GM19240 (cell line): ENCODE data around the gene KLK13.

Source experiments
- DNase-seq: peaks from one replicate; pipeline ENCODE4 v3.0.0; 2011; ENCODE audit warnings: low spot score; ENCODE audit not compliant: insufficient read length

KLK13 gene

GRCh38 chr19:51063664-51064063 lies 1.2 kb downstream of the KLK13 start:
- DNase-seq = no peak

- no peak for DNase-seq
Measured at GRCh38 chr19:51060973-51061372, 3.9 kb downstream of the KLK13 start.

DNA sequence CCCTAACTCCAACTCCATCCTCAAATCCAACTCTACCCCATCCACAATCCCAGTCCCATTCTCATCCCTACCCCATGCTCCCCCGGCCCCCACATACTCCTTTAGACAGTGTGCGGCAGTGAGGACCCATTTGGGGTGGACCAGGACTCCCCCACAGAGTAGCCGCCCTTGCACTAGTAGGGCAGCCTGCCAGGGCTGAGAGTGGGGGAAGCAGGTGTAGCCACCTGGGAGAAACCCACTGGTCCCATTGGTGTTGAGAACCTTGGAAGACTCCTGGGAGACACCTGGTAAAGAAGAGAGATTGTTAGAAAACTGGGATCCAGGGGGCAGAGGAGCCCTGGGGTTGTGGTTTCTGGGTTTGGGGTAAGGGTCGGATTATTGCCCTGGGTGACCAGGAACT lies 4.6 kb downstream of the KLK13 start:
- no peak for DNase-seq

DNA sequence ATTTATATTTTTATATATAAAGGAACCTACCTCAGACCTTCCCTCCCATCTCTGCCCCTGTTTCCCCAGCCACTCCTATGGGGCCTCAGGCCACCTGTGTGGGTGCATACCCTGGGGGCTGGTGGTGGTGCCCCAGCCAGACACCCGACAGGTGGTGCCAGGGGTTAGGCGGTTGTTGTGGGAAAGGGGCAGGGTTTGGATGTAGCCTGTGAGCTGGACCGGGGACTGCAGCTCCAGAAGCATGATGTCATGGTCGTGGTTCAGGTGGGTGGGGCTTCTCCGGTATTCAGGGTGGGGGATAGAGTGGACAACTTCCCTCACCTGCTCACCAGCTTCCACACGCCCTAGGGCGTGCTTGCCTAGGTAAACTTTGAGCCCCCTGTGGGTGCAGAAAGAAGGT lies 5.2 kb downstream of the KLK13 start:
- DNase-seq = no peak

DNA sequence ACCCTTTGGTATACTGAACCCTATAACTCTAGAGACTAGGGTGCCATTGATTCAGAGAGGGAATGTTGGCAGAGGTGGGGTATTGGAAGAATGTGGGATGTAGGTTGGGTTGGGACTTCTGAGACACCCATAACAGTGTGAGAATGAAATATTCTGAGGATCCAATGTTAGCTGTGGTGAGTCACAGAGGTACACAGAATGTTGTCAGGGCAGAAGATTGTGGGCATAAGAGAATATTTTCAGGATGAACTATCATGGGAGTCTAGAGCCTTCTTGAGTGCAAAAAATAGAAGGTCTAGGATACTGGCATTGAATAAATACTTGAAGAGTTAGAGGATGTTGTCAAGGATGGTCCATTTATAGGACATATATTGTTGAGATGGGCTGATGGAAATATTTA lies 9.0 kb downstream of the KLK13 start:
- DNase-seq = no peak

- no peak for DNase-seq
Measured at GRCh38 chr19:51047031-51047335, 17.9 kb downstream of the KLK13 start.

DNA sequence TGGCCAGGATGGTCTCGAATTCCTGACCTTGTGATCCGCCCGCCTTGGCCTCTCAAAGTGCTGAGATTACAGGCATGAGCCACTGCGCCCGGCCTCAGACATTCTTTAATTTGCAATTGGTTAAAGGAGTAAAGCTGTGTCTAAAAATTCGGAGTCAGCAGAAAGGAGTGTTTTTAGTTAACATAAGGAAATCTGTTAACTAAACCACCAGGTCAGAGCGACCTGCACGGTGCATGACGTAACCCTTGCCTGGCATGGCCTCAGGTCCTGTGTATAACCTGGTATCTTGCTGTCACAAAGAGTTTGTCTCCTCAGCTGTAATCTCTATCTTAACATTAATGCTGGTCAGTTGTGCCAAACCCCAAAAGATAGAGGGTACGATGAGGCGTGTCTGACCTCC lies 20.6 kb downstream of the KLK13 start:
- no peak for DNase-seq

DNA sequence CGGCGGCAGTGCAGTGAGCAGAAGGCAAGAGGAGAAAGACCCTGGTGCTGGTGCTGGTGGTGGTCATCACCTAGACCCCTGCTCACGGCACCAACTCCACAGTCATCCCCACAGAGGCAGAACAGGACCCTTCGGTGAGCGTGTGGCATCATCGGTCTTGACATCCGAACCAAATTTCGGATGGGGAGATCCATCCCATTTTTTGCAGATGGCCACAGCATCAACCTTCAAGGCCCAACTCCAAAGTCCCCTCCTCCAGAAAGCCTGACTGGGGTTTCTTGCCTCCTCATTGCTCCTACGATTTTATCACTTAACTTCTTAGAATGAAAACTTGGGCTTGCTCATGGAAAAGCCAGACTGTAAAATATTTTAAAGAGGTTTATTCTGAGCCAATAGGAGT lies 21.4 kb downstream of the KLK13 start:
- DNase-seq = no peak

DNA sequence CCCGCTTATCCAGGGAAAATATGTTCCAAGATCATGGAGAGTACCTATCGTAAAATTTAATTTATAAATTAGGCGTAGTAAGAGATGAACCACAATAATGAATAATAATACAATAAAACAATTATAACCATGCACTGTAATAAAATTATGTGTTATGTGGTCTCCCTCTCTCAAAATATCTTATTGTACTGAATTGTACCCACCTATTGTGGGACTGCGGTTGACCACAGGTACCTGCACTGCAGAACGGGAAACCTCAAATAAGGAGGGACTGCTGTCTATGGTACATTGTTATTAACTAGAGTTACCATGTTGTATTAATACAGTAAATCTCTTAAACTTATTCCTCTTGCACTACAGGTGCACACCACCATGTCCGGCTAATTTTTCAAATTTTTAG lies 24.7 kb downstream of the KLK13 start:
- no peak for DNase-seq

- DNase-seq = no peak
Measured at GRCh38 chr19:51036519-51036918, 28.4 kb downstream of the KLK13 start.

DNA sequence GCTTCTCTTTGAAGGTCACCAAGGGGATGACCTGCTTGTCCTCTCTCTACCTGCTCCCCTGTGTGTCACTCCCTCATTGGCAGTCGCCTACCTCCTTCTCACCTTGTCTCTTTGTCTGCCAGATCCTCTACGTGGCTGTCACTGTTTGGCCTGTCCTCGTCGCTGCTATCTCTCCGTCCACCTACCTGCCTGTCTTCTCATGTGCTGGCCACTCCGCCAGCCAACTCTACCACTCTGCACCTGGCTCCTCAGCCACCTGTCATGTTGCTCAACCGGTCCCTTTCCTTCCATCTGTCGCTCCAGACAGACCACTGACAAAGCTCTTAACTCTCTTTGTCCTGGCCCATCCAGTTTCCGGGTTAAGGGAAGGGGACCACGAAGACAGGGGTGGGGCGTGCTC lies 30.2 kb downstream of the KLK13 start, which contains the start of gene KLK12:
Gene KLK12, minus strand, starts transcription at position 299 of the 400 bp plus-strand sequence. CDS start 381 bp downstream, outside the sequence.
- no peak for DNase-seq

DNA sequence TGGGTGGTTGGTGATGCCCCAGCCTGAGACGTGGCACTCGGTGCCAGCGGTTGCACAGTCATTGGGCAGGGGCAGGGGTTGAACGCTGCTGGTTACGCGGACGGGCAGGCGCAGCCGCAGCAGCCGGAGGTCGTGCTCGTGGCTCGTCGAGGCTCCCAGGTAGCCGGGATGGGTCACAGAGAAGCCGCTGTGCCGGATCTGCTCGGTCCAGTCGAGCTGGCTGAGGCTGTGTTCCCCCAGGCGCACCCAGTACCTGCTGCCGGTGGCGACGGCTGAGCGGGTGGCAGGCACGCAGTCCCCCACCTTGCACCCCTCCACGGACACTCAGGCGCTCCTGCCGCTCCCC lies 33.0 kb downstream of the KLK13 start:
- DNase-seq = no peak

DNA sequence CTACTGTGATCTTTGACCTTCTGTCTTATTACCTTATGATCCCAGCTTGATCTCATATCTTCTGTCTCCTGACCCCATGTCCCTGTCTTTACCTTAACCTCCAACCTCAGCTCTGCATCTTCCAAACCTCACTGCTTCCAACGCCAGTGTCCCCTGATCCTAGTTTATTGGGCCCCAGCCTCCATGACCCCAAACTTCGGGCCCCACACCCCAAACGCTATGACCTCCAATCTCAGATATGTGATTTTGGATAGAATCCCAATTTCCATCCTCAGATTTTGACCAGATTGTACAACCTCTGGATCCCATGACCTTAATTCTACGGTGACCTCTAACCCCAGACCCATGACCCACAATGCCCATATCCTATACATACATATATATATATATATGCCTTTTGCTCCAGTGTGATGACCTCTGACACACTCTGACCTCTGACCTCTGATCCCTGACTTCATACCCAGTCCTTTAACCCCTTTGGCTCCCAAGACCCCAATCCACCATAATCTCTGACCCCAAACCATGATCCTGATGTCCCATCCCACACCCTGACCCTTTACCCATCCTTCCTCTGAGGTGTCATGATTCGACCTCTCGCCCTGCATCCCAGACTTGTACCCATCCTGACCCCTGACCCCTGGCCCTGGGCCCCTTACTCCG lies 33.5 kb downstream of the KLK13 start:
- DNase-seq = no peak

DNA sequence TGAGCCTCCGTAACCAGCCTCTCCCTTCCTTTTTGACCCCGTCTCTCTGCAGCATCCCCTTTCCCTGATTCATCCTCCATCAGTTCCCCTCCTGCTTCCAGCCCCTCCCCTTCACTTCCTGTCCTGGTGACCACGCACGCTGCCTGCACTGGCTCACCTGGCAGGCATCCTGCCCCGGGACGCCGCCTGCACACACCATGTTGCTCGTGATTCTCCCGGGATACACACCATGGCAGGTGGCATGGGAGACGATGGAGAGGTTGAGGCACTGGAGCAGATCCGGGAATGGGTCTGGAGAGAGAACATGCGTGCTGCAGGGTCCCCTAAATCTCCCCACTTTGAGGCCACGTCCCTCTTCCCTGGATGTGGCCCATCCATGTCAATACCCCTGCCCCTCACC lies 34.3 kb downstream of the KLK13 start:
- no peak for DNase-seq

- no peak for DNase-seq
Measured at GRCh38 chr19:51029718-51030117, 35.2 kb downstream of the KLK13 start.

GRCh38 chr19:51027873-51028272 lies 37.0 kb downstream of the KLK13 start:
- no peak for DNase-seq

- no peak for DNase-seq
Measured at GRCh38 chr19:51027126-51027806, 37.6 kb downstream of the KLK13 start.

DNA sequence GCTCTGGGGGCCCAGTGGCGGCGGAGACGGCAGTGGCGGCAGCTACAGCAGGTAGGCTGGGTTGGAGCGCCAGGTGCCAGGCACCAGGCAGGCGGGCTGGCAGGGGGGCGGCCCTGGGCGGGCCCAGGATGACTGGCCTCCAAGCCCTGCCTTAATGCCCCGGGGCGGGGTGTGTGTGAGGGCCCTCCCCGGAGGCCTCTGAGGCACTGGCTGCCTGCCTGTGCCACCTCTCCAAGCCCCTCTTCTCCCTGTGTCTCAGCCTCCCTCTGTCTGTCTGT lies 38.4 kb downstream of the KLK13 start, which contains the start of gene KLK11:
Gene KLK11, minus strand, starts transcription at position 63 of the 278 bp plus-strand sequence. CDS start 985 bp downstream, outside the sequence.
- no peak for DNase-seq

DNA sequence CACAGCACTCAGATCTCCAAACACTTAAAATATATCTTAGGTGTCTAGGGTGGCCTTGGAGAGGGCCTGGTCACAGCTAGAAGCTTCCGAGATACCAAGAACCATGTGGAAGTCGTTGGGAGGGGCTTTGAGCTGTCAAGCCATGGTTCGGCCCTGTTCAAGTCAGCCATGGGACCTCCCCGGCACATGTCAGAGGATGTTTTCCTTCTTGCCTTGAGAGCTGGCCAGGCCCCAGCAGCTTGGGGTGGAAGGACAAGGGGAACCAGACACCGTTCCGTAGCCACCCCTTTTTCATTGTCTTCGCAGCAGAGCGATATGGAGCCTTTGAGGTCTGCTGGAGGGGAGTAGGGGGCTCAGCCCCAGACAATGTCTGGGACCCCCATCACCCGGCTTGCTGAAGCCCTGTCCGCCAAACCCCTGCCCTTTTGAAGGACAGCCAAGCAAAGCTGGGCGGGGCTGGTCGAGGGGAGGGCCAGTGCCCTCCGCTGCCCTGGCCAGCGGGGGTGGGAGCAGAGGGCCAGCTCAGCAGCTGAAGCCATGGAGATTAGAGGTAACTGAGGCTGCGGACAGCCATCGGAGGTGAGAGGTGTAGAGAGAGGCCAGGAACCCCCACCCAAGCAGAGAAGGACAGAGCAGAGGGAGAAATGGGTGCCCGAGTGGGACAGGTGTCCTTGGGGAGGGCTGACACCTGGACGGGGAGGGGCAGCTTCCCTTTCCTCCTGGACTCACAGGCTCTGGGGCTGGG lies 38.9 kb downstream of the KLK13 start:
- no peak for DNase-seq

GRCh38 chr19:51025401-51025800 lies 39.5 kb downstream of the KLK13 start:
- DNase-seq = no peak

GRCh38 chr19:51024924-51025323 lies 40.0 kb downstream of the KLK13 start:
- DNase-seq = no peak

DNA sequence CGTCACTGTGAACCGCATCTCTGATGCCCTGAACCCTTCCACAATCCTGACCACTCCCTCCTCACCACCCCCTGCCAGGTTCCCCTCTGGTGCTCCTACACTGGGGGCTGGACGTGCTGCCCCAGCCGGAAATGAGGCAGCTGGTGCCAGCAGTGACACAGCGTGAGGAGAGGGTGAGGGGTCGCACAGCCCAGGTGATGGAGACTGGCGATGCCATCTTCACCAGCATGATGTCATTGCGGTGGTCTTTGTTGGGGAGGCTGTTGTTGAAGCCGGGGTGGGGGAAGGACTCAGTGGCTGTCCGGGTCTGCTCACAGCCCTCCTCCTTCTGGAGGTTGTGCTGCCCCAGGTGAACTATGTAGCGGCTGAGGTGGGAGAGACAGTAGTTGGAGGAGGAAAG lies 40.9 kb downstream of the KLK13 start:
- DNase-seq = no peak

DNA sequence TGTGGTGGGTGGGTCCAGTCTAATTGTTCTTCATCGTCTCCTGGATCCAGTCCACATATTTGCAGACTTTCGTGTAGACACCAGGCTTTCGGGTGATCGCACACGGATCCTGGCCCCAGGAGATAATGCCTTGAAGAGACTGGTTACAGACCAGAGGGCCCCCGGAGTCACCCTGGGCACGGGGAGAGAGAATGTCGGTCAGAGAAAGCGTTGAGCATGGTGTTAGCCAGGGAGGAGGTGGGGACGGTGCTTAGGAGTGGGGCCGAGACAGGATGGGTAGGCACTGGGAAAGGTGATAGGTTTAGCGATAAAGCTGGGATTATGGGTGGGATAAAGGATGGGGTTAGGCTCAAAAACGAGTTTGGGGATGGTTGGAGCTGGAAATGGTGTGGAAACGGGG lies 42.4 kb downstream of the KLK13 start:
- DNase-seq = no peak
